A673 (cell line): Measurements from ENCODE around the gene ORC5.

Source experiments
- EZH2 ChIP-seq: fragments of 200-600 bp; sonication (generic); IDR thresholded peaks from 2 replicates; pipeline ENCODE4 v1.6.1; 2017; ENCODE audit warnings: borderline replicate concordance, low read depth, mild to moderate bottlenecking, mixed read lengths, antibody characterized with exemption, low read length; ENCODE audit not compliant: poor library complexity, severe bottlenecking
- TF ChIP-seq, protein P1 (sequence below): fragments of 300-800, 200-600 bp; sonication (generic); conservative IDR thresholded peaks from 2 replicates; pipeline ENCODE4 v1.5.1; 2017; ENCODE audit warnings: low read depth, mild to moderate bottlenecking, antibody characterized with exemption, low read length, moderate library complexity, mixed read lengths

- TF ChIP-seq, protein P1, sequence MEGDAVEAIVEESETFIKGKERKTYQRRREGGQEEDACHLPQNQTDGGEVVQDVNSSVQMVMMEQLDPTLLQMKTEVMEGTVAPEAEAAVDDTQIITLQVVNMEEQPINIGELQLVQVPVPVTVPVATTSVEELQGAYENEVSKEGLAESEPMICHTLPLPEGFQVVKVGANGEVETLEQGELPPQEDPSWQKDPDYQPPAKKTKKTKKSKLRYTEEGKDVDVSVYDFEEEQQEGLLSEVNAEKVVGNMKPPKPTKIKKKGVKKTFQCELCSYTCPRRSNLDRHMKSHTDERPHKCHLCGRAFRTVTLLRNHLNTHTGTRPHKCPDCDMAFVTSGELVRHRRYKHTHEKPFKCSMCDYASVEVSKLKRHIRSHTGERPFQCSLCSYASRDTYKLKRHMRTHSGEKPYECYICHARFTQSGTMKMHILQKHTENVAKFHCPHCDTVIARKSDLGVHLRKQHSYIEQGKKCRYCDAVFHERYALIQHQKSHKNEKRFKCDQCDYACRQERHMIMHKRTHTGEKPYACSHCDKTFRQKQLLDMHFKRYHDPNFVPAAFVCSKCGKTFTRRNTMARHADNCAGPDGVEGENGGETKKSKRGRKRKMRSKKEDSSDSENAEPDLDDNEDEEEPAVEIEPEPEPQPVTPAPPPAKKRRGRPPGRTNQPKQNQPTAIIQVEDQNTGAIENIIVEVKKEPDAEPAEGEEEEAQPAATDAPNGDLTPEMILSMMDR = no peak
- no peak for TF ChIP-seq EZH2
These were observed 71.9 kb downstream of the ORC5 start for GRCh38 chr7:104135760-104136558.
